Measurements from ENCODE around the gene EAF1.

GRCh38 chr3:15399970-15400369 lies 27.4 kb upstream of the EAF1 start:
- no peak for TF ChIP-seq CTCF (conservative IDR thresholded peaks at IDR 0.05 in 1 of 2, IDR thresholded peaks at IDR 0.05 in 1 of 2; ENCODE audit: extremely low read depth in 1 of 2, insufficient read depth in 1 of 2, low read depth in 1 of 2, low read length in 2 of 2)
- no peak for TF ChIP-seq EZH2 (IDR thresholded peaks at IDR 0.05; ENCODE audit: borderline replicate concordance, low read length)

Data from mammary epithelial cell (primary cell).